Body of pancreas (tissue), 4 donors: ENCODE results near the gene CDK18.

ENCODE experiments used
- POLR2A ChIP-seq, 3 donors: fragments of 450-650 bp; IDR thresholded peaks; one replicate each; pipeline ENCODE4 v1.6.1; 2016; ENCODE audit warnings: antibody characterized with exemption in 3 of 3, mild to moderate bottlenecking in 2 of 3
- TF ChIP-seq, protein P1 (sequence below), 7 experiments: fragments of 450-650 bp in 4 of 7; fragments of 200-600 bp in 3 of 7; sonication (generic) in 3 of 7; IDR thresholded peaks; one replicate each; pipeline ENCODE4 v1.5.1; 2016 to 2019; ENCODE audit warnings: antibody characterized with exemption in 7 of 7

DNA sequence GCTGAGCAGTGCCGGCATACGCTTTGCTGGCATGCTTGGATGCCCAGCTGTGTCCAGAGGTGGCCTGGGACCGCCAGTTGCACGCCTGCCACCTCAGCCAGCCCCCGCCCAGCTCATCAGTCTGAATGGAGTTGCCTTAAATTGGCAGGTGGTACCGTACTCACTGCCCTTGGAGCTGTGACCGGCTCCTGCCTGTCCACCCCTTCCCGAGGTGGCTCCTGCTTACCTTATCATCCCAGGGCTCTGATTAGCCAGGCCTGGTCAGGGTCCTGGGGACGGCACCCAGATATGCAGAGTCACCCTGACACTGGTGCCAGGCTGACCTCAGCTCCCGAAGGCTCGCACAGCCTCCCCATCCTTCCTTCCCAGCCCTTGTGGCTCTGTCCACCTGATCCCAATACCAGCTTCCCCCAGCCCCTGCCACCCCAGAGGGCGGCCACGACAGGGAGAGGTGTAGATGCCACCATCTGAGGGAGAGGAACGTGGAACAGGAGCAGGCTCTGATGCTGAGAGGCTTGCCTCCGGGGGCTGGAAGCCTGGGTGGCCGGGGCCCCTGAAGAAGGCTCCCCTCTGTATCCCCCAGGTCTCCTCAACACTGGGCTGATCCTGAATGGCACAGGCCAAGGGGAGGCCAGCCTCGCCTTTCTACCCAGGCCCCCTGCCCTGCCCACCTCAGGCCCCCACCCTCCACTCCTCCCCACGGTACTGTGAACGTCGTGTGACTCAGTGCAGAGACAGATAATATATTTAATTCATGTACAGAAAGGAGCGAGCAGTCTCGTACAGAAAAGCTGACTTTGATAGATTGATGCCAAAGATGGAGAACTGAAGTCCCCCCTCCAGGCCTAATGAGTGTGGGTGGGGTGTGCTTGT is 27.8 kb downstream of the CDK18 start:
- TF ChIP-seq POLR2A (IDR thresholded peaks at IDR 0.05), result no peak
- TF ChIP-seq, protein P1, sequence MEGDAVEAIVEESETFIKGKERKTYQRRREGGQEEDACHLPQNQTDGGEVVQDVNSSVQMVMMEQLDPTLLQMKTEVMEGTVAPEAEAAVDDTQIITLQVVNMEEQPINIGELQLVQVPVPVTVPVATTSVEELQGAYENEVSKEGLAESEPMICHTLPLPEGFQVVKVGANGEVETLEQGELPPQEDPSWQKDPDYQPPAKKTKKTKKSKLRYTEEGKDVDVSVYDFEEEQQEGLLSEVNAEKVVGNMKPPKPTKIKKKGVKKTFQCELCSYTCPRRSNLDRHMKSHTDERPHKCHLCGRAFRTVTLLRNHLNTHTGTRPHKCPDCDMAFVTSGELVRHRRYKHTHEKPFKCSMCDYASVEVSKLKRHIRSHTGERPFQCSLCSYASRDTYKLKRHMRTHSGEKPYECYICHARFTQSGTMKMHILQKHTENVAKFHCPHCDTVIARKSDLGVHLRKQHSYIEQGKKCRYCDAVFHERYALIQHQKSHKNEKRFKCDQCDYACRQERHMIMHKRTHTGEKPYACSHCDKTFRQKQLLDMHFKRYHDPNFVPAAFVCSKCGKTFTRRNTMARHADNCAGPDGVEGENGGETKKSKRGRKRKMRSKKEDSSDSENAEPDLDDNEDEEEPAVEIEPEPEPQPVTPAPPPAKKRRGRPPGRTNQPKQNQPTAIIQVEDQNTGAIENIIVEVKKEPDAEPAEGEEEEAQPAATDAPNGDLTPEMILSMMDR (IDR thresholded peaks at IDR 0.05), result no peak
